Amniotic epithelial cell (primary cell): Measurements from ENCODE around the gene USP10.

Experiments used
- DNase-seq: peaks from one replicate; pipeline ENCODE4 v3.0.0-alpha.2; 2010; ENCODE audit warnings: low read depth

USP10 gene

GRCh38 chr16:84773312-84773711 is 73.5 kb downstream of the USP10 start:
- no peak for DNase-seq

DNA sequence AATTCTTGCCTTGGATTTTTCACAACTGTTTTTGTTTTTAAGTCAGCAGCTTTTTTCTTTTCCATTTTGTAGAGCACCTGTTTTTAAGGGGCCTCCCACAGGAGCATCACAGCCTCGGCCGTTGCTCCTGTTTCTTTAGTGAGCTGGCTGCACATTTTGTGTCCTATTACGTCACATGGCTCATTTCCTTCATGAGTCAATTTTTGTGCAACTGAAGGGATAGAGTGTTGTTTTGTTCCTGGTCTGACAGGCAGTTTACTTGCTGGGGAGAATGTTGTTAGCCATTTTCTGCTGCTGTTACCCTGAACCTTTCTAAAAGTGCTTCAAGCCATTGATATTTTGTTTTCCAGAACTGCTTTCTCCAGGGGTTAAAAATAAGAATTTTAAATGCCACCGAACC is 75.0 kb downstream of the USP10 start:
- DNase-seq: peak; percentile 97

DNA sequence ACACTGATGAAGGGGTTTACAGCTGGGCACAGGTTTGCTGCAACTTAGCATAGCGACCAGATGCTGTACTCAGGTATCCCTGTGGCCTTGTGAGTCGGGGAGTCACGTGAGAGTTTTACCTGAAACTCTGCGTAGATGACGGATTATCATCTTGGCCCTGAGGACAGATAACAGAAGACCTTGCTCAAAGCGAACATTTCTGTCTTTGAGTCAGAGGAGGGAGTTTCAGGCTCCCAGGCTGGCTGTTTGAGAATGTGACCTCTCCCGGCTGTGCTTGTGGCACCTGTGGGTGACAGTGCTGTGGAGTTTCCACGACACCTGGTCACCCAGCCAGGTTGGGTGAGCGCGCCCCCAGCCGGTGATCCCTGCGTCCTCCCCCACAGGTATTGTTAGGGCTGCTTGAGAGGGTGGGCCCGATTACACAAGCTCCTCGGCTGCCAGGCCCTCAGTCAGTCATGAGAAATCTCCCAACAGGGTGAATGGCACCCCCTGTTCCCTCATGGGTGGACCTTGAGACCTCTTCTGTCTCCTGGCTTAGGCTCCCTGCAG is 75.5 kb downstream of the USP10 start:
- peak; percentile 62 for DNase-seq

DNA sequence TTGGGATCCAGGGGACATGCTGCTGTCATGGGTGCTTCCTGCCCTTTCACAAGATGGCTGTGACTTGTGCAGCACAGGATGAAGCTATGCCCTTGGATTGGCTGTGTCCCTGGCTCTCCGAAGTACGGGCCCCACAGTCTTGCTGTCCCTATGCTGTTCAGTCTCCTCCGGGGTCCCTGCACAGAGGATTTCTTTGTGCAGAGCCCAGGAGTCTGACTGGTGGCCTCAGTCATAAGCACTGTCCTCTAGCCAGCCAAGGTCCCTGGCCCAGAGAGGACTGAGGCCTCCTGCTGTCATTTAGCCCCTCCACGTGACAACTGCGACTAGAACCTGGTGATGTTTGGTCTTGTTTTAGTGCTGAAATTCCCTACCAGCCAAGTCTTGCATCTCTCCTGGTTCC is 77.6 kb downstream of the USP10 start:
- DNase-seq: no peak

DNA sequence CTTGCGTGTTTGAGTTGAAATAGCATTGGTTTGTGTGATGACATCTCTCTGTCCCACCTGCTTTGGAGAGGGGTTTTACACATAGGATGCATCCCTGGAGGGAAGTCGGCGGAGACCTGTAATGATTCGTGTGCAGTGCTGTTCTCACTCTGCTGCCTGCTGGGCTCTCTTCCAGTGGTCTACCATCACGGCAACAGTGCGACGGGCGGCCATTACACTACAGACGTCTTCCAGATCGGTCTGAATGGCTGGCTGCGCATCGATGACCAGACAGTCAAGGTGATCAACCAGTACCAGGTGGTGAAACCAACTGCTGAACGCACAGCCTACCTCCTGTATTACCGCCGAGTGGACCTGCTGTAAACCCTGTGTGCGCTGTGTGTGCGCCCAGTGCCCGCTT is 78.9 kb downstream of the USP10 start:
- DNase-seq: no peak

DNA sequence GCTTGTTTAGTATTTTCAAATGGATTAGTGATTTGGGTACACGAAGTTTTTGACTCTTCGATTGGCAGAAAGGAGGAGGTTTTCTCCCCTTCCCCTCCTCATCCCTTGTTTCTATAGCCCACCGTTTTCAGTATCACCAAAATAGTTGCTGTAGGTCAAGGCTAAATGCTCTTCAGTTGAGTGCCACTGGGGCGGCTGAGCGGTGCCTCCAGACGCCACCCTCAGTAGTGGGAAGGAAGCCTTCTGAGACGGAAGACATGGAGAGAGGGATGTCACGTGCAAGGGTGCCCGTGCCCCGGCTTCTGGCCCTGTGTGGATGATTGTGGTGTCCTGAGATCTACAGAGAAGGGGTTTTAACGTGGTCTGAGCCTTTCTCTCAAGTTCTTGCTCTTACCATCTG is 80.3 kb downstream of the USP10 start:
- DNase-seq: no peak

- DNase-seq: no peak
Measured at GRCh38 chr16:84780544-84781376, 81.0 kb downstream of the USP10 start.

- DNase-seq: no peak
Measured at GRCh38 chr16:84782846-84783245, 83.0 kb downstream of the USP10 start.

DNA sequence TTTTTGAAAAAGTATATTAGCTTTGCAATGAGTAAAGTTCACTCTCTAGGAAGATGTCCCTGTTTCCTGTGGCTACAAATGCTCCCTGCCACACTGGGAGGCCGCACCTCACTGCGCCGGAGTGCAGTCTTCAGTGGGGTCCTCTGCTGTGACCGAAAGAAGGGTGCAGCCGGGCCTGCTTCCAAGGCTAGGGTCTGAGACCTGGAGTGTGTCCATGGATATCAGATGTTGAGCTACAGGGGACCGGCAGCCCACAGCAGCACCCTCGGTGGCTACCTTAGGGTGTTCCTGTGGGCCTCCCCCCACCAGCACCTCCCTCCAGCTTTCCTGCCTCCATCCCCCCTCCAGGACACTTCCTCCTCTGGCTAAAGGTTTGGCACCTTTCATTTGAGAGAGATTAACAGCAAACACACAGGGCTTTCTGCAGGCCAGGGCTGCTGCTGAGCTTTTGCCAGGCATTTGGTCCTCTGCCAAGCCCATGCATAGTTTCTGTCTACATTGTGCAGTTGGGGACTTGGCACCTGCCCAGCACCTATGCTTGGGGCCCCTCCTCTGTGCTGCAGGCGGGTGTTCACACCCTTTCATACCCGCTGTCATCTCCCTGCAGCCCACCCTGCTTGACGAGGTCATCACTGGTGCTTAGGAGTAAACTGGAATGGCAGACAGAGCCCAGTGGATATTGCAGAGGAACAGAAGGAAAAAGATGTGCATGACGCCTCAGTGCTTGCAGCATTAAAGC is 86.2 kb downstream of the USP10 start:
- DNase-seq: peak; percentile 42

GRCh38 chr16:84786605-84787262 is 86.9 kb downstream of the USP10 start:
- DNase-seq: no peak

GRCh38 chr16:84787263-84787622 is 87.4 kb downstream of the USP10 start:
- no peak for DNase-seq

GRCh38 chr16:84788920-84789391 is 89.2 kb downstream of the USP10 start:
- DNase-seq: peak; percentile 75

DNA sequence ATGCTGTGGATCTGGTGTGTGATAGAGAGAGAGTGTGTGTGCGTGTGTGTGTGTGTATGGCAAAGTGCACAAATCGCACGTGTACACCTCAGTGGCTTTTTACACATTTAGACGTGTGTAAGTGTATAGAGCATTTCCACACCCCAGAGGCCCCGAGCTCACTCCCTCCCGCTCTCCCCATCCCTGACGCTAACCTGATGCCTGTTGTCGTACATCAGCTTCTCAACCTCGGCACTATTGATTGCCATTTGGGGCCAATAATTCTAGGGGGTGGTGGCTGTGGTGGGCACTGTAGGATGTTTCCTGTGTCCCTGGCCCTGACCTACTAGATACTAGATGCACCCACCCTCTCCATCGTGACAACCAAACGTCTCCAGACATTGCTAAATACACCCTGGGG is 89.6 kb downstream of the USP10 start:
- DNase-seq: no peak

DNA sequence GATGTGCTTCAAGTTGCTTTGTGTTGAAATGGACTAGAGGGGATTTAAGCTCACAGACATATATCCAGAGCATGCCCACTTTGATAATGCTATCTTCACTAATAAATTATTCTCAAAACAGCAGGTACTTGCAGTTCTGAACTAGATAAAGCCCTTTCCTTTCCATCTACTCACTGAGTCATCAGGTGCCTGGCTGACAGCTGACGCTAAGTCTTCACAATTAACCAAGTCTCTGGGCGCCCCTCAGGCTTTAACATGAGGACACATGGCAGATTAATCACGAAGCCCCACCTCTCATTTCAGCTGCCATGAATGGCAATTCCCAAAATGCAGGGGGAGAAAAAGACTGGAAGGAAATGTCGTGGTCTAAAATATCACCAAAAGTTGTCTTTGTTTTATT is 90.5 kb downstream of the USP10 start:
- DNase-seq: peak; percentile 69

GRCh38 chr16:84791088-84791487 is 91.3 kb downstream of the USP10 start:
- peak; percentile 70 for DNase-seq

GRCh38 chr16:84791501-84791900 is 91.7 kb downstream of the USP10 start:
- DNase-seq: peak; percentile 51

DNA sequence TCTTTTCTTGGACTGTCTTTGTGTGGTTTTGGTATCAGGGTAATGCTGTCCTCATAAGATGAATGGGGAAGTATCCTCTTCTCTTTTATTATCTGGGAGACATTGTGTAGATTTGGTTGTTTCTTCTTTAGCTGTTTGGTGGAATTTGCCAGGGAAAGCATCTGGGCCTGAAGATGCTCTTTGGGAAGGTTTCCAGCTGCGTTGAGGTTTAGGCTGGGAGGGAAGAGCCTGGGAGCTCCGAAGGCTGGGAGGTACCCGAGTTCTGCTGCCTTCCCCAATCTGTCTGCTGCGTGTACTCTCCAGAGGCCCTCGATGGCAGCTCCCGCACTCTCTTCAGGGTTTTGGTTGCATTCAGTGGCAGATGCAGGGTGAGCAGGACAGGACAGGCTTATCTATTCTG is 94.4 kb downstream of the USP10 start:
- DNase-seq: no peak

- no peak for DNase-seq
Measured at GRCh38 chr16:84794626-84795025, 94.8 kb downstream of the USP10 start.

DNA sequence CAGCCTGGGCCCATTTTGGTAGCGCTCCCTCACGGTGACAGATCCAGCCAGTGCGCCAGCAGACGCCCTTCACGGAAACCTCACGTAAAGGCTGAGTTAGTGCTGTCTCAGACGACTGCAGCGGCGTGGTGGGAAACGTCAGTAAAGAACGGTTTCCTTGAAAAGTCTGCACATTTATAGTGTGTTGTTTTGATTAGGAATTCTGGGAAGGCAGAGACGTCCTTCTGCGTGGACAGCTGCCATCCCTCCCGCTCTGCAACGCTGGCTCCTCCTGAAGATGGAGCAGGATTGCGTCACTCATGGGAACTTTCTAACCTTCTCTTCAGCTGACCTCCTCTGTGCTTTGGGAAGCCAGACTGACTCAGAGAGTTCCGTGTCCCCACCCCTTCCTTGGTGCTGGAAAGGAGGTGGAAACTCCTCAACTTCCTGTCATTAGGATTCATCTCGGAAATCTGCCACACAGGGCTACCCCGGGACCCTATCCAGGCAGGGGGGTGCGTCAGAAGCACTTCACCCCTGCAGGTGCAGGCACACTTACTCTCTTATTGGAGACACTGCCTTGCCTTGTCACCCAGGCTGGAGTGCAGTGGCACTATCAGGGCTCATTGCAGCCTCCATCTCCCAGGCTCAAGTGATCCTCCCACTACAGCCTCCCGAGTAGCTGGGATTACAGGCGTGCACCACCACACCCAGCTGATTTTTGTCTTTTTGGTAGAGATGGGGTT is 95.7 kb downstream of the USP10 start:
- peak; percentile 97 for DNase-seq

- no peak for DNase-seq
Measured at GRCh38 chr16:84800158-84800978, 100.6 kb downstream of the USP10 start.

- DNase-seq: no peak
Measured at GRCh38 chr16:84803146-84803545, 103.3 kb downstream of the USP10 start.
